HepG2 (cell line): Measurements from ENCODE around the gene UBE2Q2.

Source experiments
- ASH2L ChIP-seq: fragments of 300-600, 200-600 bp; sonication (generic); IDR thresholded peaks from 2 replicates; pipeline ENCODE4 v1.7.0; 2017; ENCODE audit warnings: low read depth, mild to moderate bottlenecking, moderate library complexity, mixed read lengths, low read length; ENCODE audit not compliant: insufficient read length
- ELF4 ChIP-seq: sonication (generic); formaldehyde crosslinking; IDR thresholded peaks from 2 replicates; pipeline ENCODE4 v1.5.0; 2020; ENCODE audit warnings: missing genetic modification reagents, mild to moderate bottlenecking, moderate library complexity, borderline replicate concordance
- KAT7 ChIP-seq: IDR thresholded peaks from 2 replicates; pipeline ENCODE4 v1.6.1; 2018; ENCODE audit warnings: borderline replicate concordance, missing compliant biosample characterization
- PHF20 ChIP-seq: sonication (generic); formaldehyde crosslinking; IDR thresholded peaks from 2 replicates; pipeline ENCODE4 v1.5.0; 2020; ENCODE audit warnings: mild to moderate bottlenecking, missing genetic modification reagents
- PTBP1 ChIP-seq: fragments of 200-400 bp; formaldehyde crosslinking; IDR thresholded peaks from 2 replicates; pipeline ENCODE4 v1.6.1; 2018; ENCODE audit warnings: low read length, low read depth; ENCODE audit not compliant: poor library complexity, severe bottlenecking
- THAP11 ChIP-seq: IDR thresholded peaks from 2 replicates; pipeline ENCODE4 v1.6.1; 2016; ENCODE audit warnings: missing biosample characterization, missing genetic modification reagents
- TF ChIP-seq, protein P1 (sequence below): sonication (generic); formaldehyde crosslinking; IDR thresholded peaks from 2 replicates; pipeline ENCODE4 v1.4.0; 2020; ENCODE audit warnings: missing genetic modification reagents
- TF ChIP-seq, protein P2 (sequence below): sonication (generic); formaldehyde crosslinking; IDR thresholded peaks from 2 replicates; pipeline ENCODE4 v1.4.0; 2020; ENCODE audit warnings: missing genetic modification reagents
- TF ChIP-seq, protein P3 (sequence below): sonication (generic); formaldehyde crosslinking; IDR thresholded peaks from 2 replicates; pipeline ENCODE4 v1.5.0; 2020; ENCODE audit warnings: mild to moderate bottlenecking, missing genetic modification reagents, moderate library complexity

DNA sequence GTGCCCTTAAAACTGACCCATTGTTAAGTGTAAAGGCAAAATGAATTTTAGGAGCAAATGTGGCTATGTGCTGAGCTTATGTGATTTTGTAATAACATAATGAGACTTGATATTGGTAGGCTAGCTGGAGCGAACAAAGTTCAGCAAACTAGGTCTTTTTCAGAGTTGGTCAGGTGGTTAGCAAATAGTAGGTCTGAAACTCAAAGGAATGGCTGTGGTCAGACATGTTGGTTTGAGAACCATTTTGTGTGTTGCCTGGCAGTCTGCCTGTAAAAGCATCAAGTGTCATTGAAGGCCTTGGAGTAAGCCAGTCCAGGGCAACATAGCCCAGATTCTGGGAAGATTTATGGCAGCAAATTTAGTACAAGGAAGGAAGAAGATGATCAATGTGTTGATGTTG is 76.8 kb downstream of the UBE2Q2 start:
- no peak for TF ChIP-seq ELF4
- no peak for TF ChIP-seq PHF20 (CRISPR knock-in tag)
- TF ChIP-seq, protein P1, sequence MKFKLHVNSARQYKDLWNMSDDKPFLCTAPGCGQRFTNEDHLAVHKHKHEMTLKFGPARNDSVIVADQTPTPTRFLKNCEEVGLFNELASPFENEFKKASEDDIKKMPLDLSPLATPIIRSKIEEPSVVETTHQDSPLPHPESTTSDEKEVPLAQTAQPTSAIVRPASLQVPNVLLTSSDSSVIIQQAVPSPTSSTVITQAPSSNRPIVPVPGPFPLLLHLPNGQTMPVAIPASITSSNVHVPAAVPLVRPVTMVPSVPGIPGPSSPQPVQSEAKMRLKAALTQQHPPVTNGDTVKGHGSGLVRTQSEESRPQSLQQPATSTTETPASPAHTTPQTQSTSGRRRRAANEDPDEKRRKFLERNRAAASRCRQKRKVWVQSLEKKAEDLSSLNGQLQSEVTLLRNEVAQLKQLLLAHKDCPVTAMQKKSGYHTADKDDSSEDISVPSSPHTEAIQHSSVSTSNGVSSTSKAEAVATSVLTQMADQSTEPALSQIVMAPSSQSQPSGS: no peak
- TF ChIP-seq THAP11 (CRISPR knock-in tag): no peak
- no peak for TF ChIP-seq ASH2L
- TF ChIP-seq PTBP1: no peak
- TF ChIP-seq, protein P2, sequence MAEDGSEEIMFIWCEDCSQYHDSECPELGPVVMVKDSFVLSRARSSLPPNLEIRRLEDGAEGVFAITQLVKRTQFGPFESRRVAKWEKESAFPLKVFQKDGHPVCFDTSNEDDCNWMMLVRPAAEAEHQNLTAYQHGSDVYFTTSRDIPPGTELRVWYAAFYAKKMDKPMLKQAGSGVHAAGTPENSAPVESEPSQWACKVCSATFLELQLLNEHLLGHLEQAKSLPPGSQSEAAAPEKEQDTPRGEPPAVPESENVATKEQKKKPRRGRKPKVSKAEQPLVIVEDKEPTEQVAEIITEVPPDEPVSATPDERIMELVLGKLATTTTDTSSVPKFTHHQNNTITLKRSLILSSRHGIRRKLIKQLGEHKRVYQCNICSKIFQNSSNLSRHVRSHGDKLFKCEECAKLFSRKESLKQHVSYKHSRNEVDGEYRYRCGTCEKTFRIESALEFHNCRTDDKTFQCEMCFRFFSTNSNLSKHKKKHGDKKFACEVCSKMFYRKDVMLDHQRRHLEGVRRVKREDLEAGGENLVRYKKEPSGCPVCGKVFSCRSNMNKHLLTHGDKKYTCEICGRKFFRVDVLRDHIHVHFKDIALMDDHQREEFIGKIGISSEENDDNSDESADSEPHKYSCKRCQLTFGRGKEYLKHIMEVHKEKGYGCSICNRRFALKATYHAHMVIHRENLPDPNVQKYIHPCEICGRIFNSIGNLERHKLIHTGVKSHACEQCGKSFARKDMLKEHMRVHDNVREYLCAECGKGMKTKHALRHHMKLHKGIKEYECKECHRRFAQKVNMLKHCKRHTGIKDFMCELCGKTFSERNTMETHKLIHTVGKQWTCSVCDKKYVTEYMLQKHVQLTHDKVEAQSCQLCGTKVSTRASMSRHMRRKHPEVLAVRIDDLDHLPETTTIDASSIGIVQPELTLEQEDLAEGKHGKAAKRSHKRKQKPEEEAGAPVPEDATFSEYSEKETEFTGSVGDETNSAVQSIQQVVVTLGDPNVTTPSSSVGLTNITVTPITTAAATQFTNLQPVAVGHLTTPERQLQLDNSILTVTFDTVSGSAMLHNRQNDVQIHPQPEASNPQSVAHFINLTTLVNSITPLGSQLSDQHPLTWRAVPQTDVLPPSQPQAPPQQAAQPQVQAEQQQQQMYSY (CRISPR knock-in tag): no peak
- TF ChIP-seq KAT7 (CRISPR knock-in tag): no peak
- TF ChIP-seq, protein P3, sequence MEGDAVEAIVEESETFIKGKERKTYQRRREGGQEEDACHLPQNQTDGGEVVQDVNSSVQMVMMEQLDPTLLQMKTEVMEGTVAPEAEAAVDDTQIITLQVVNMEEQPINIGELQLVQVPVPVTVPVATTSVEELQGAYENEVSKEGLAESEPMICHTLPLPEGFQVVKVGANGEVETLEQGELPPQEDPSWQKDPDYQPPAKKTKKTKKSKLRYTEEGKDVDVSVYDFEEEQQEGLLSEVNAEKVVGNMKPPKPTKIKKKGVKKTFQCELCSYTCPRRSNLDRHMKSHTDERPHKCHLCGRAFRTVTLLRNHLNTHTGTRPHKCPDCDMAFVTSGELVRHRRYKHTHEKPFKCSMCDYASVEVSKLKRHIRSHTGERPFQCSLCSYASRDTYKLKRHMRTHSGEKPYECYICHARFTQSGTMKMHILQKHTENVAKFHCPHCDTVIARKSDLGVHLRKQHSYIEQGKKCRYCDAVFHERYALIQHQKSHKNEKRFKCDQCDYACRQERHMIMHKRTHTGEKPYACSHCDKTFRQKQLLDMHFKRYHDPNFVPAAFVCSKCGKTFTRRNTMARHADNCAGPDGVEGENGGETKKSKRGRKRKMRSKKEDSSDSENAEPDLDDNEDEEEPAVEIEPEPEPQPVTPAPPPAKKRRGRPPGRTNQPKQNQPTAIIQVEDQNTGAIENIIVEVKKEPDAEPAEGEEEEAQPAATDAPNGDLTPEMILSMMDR (CRISPR knock-in tag): no peak
